ENCODE data around the gene ARFRP1.

Gene ARFRP1

DNA sequence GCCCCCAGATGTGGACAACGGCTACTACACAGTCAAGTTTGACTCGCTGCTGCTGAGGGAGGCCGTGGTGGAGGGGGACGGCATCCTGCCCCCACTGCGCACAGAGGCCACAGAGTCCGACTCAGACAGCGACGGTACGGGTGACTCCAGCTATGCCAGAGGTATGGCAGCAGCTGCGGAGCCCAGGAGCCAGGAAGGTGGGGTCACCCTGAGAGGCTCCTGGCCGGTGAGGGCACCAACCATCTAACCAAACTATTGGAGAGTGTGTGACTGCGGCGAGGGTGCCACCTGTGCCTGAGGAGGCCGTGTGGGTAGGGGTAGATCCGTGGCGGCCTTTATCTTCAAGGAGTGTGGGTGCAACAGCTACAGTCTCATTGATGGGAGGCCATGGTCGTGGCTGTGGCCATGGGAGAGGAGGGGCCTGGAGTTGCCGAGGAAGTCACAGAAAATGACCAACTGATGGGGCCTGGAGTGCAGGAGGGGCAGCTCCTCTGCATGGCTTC, 25.9 kb upstream of the ARFRP1 start:
- TF ChIP-seq, protein P1, sequence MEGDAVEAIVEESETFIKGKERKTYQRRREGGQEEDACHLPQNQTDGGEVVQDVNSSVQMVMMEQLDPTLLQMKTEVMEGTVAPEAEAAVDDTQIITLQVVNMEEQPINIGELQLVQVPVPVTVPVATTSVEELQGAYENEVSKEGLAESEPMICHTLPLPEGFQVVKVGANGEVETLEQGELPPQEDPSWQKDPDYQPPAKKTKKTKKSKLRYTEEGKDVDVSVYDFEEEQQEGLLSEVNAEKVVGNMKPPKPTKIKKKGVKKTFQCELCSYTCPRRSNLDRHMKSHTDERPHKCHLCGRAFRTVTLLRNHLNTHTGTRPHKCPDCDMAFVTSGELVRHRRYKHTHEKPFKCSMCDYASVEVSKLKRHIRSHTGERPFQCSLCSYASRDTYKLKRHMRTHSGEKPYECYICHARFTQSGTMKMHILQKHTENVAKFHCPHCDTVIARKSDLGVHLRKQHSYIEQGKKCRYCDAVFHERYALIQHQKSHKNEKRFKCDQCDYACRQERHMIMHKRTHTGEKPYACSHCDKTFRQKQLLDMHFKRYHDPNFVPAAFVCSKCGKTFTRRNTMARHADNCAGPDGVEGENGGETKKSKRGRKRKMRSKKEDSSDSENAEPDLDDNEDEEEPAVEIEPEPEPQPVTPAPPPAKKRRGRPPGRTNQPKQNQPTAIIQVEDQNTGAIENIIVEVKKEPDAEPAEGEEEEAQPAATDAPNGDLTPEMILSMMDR (IDR thresholded peaks at IDR 0.05) = no peak

DNA sequence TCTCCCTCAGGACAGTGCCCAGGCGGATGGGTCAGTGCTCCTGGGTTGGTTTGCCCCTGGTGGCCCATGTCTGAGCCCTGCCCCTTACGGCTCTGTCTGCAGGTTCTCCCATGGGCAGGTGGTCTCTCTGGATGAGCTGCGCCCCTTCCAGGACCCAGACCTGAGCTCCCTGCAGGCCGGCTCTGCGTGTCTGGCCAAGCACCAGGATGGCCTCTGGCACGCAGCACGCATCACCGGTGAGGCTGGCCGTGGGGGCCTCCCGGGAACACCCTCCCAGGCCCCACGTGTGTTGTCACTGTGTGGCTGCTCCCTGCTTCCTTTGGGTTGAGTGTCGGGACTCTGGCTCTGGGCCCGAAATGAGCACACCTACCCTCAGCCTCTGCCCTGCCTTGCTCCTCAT, 25.3 kb upstream of the ARFRP1 start:
- TF ChIP-seq, protein P1 (IDR thresholded peaks at IDR 0.05) = no peak

DNA sequence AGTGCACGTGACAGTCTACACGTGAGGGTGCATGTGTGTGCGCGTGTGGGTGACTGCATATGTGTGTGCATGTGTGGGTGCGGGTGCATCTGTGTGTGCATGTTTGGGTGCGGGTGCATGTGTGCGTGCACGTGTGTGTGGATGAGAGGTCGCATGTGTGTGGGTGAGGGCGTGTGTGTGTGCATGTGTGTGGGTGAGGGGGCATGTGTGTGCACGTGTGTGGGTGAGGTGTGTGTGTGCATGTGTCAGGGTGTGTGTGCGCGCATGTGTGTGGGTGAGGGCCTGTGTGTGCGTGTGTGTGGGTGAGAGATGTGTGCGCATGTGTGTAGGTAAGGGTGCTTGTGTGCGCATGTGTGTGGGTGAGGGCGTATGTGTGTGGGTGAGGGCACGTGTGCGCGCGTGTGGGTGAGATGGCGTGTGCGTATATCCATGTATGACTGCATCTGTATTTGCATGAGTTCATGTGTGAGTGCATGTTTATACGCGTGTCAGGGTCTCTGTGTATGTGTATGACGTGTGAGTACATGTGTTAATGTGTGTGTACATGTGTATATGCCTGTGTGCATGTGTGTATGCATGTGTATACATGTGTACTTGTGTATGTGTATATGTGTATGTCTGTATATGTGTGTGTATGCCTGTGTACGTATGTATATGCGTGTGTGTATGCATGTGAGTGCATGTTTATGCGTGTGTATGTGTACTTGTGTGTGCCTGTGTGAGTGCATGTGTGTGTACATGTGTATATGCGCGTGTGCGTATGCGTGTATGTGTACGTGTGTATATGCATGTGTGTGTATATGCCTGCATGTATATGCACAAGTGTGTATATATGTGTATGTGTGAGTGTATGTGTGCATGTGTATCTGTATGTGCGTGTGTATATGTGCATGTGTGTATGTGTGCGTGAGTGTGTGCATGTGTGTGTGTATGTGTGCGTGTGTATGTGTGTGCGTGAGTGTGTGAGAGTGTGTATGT, 24.6 kb upstream of the ARFRP1 start:
- TF ChIP-seq, protein P1 (IDR thresholded peaks at IDR 0.05) = no peak

DNA sequence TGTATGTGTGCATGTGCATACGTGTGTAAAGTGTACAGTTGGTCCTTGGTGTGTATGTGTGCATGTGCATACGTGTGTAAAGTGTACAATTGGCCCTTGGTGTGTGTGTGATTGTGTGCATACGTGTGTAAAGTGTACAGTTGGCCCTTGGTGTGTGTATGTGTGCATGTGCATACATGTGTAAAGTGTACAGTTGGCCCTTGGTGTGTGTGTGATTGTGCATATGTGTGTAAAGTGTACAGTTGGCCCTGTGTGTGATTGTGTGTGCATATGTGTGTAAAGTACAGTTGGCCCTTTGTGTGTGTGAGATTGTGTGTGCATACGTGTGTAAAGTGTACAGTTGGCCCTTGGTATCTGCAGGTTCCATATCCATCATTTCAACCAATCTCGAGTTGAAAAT, 23.6 kb upstream of the ARFRP1 start:
- TF ChIP-seq, protein P1 (IDR thresholded peaks at IDR 0.05) = no peak

DNA sequence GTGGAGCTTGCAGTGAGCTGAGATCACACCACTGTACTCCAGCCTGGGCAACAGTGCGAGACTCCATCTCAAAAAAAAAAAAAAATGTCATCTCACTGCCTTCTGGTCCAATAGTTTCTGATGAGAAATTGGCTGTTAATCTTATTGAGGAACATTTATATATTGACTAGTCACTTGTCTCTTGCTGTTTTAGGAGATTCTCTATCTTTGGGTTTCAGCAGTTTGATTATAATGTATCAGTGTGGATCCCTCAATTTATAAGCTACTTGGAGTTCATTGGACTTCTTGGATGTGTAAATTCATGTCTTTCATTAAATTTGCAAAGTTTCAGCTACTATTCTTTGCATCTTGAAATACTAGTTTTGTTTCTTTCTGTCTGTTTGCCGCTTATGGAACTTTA, 11.2 kb upstream of the ARFRP1 start:
- TF ChIP-seq, protein P1 (IDR thresholded peaks at IDR 0.05) = no peak

DNA sequence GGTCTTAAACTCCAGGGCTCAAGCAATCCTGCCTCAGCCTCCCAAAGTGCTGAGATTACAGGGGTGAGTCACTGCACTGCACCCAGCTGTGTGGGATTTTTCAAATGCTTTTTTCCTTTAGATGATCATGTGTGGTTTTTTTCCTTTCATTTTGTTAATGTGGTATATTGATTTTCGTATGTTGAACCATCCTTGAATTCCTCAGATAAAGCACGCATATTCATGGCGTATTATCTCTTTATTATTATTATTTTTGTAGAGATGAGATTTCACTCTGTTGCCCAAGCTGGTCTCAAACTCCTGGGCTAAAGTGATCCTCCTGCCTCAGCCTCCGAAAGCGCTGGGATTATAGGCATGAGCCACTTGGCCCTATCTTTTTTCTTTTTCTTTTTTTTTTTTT, 7.1 kb upstream of the ARFRP1 start:
- TF ChIP-seq, protein P1 (IDR thresholded peaks at IDR 0.05) = no peak

DNA sequence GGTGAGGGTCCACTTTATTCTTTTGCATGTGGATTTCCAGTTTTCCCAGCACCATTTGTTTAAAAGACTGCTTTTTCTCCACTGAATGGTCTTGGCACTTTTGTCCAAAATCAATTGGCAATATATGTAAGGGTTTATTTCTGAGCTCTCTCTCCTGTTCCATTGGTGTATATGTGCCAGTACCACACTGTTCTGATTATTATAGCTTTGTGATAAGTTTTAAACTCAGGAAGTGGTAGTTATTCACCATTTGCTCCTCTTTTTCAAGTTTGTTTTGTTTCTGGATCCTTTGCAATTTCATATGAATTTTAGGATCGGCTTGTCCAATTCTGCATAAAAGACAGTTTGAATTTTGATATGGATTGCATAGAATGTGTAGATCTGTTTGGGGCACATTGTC, 4.4 kb upstream of the ARFRP1 start:
- TF ChIP-seq, protein P1 (IDR thresholded peaks at IDR 0.05) = no peak

All from LNCAP (cell line).